ENCODE measurements around the gene RTEL1.

Gene RTEL1

GRCh38 chr20:63617092-63617875 lies 40.8 kb upstream of the RTEL1 start:
- Histone ChIP-seq H3K9ac (ENCODE audit: low read length) (no peak overlapping the region), H3K4me2 (ENCODE audit: low read length) (no peak overlapping the region), H3K9me3 (ENCODE audit: low read length) (no peaks in the 10 kb centered on the region), H3K27me3 (ENCODE audit: insufficient read depth, low read length) (no peaks in the 10 kb centered on the region), H2AFZ (ENCODE audit: low read length) (no peak overlapping the region), H3K27ac (ENCODE audit: low read depth, low read length, poor library complexity, severe bottlenecking) (no peak overlapping the region), H3K4me3 (ENCODE audit: low read depth, low read length, poor library complexity, severe bottlenecking) (no peak overlapping the region), H3K79me2 (ENCODE audit: insufficient read depth, low read length) (peaks cover 15% of the 10 kb centered on the region), H3K36me3 (ENCODE audit: insufficient read depth, low read length) (peaks cover 54% of the 10 kb centered on the region), H3F3A (ENCODE audit: insufficient read depth, low read length) (no peaks in the 10 kb centered on the region), H3K9me2 (ENCODE audit: low read depth, low read length) (no peaks in the 10 kb centered on the region), H4K20me1 (ENCODE audit: insufficient read depth, low read length) (no peaks in the 10 kb centered on the region), H3K4me1 (ENCODE audit: insufficient read depth, low read length, severe bottlenecking) (no peaks in the 10 kb centered on the region)
- TF ChIP-seq EZH2 (IDR thresholded peaks at IDR 0.05; ENCODE audit: borderline replicate concordance, low read length) (no peak), CTCF (IDR thresholded peaks at IDR 0.05; ENCODE audit: low read length) (no peak)

- no peak for TF ChIP-seq CTCF (IDR thresholded peaks at IDR 0.05; ENCODE audit: low read length)
- TF ChIP-seq EZH2 (IDR thresholded peaks at IDR 0.05; ENCODE audit: borderline replicate concordance, low read length) = no peak
- no peaks in the 10 kb centered on the region for H3K27me3 ChIP-seq (ENCODE audit: insufficient read depth, low read length)
- H3K4me3 ChIP-seq (ENCODE audit: low read depth, low read length, poor library complexity, severe bottlenecking) = no peak overlapping the region
- H3K79me2 ChIP-seq (ENCODE audit: insufficient read depth, low read length) = peaks cover 21% of the 10 kb centered on the region
- H3K4me2 ChIP-seq (ENCODE audit: low read length) = no peak overlapping the region
- H3K27ac ChIP-seq (ENCODE audit: low read depth, low read length, poor library complexity, severe bottlenecking) = no peak overlapping the region
- no peak overlapping the region for H3K9ac ChIP-seq (ENCODE audit: low read length)
- H3K9me3 ChIP-seq (ENCODE audit: low read length) = no peaks in the 10 kb centered on the region
- no peaks in the 10 kb centered on the region for H3F3A ChIP-seq (ENCODE audit: insufficient read depth, low read length)
- peaks cover 48% of the 10 kb centered on the region for H3K36me3 ChIP-seq (ENCODE audit: insufficient read depth, low read length)
- no peaks in the 10 kb centered on the region for H4K20me1 ChIP-seq (ENCODE audit: insufficient read depth, low read length)
- H3K9me2 ChIP-seq (ENCODE audit: low read depth, low read length) = no peaks in the 10 kb centered on the region
- H3K4me1 ChIP-seq (ENCODE audit: insufficient read depth, low read length, severe bottlenecking) = no peaks in the 10 kb centered on the region
- no peak overlapping the region for H2AFZ ChIP-seq (ENCODE audit: low read length)
These were observed 40.2 kb upstream of the RTEL1 start for GRCh38 chr20:63617876-63618265.

GRCh38 chr20:63618291-63618980 lies 39.7 kb upstream of the RTEL1 start:
- Histone ChIP-seq H3K27me3 (ENCODE audit: insufficient read depth, low read length) (no peaks in the 10 kb centered on the region), H3K27ac (ENCODE audit: low read depth, low read length, poor library complexity, severe bottlenecking) (no peak overlapping the region), H3K9me2 (ENCODE audit: low read depth, low read length) (no peaks in the 10 kb centered on the region), H3K9me3 (ENCODE audit: low read length) (no peaks in the 10 kb centered on the region), H3K79me2 (ENCODE audit: insufficient read depth, low read length) (peaks cover 27% of the 10 kb centered on the region), H3K36me3 (ENCODE audit: insufficient read depth, low read length) (peaks cover 47% of the 10 kb centered on the region), H4K20me1 (ENCODE audit: insufficient read depth, low read length) (no peaks in the 10 kb centered on the region), H2AFZ (ENCODE audit: low read length) (no peak overlapping the region), H3K4me3 (ENCODE audit: low read depth, low read length, poor library complexity, severe bottlenecking) (no peak overlapping the region), H3K9ac (ENCODE audit: low read length) (no peak overlapping the region), H3K4me1 (ENCODE audit: insufficient read depth, low read length, severe bottlenecking) (no peaks in the 10 kb centered on the region), H3F3A (ENCODE audit: insufficient read depth, low read length) (no peaks in the 10 kb centered on the region), H3K4me2 (ENCODE audit: low read length) (no peak overlapping the region)
- TF ChIP-seq CTCF (IDR thresholded peaks at IDR 0.05; ENCODE audit: low read length) (no peak), EZH2 (IDR thresholded peaks at IDR 0.05; ENCODE audit: borderline replicate concordance, low read length) (no peak)
